Measurements from ENCODE around the gene HACD3. TPM values are rescaled to one million over a fixed set of nuclear protein-coding genes. Genes with fewer than 3 reads are reported as not detected.

Gene HACD3
- total and polyA plus RNA-seq, 3 donors from 2014 or later, result 37.5 to 70.6 (median 38.6) TPM

GRCh38 chr15:65579762-65580161 lies 49.5 kb downstream of the HACD3 start:
- H3K4me3 ChIP-seq, result no peak overlapping the region
- 85% methylated on average over 3 of the region's 3 CpGs for WGBS, 2 donors
- H3K4me1 ChIP-seq, result peaks cover 19% of the 10 kb centered on the region
- no peaks in the 10 kb centered on the region for H3K36me3 ChIP-seq (ENCODE audit: low read depth, missing control alignments)
- H3K27me3 ChIP-seq, result no peaks in the 10 kb centered on the region
- no peak for TF ChIP-seq POLR2A (IDR thresholded peaks at IDR 0.05)
- no peak for TF ChIP-seq CTCF (IDR thresholded peaks at IDR 0.05)
- intact Hi-C loops (cut with DNase I; ENCODE audit: low total_unique reads), result no loop called here
- DNase-seq, result no peak
- H3K27ac ChIP-seq, result no peak overlapping the region
- no peaks in the 10 kb centered on the region for H3K9me3 ChIP-seq

GRCh38 chr15:65580287-65580686 lies 50.0 kb downstream of the HACD3 start:
- Histone ChIP-seq H3K27me3 (no peaks in the 10 kb centered on the region), H3K4me1 (peaks cover 19% of the 10 kb centered on the region), H3K27ac (no peak overlapping the region), H3K4me3 (no peak overlapping the region), H3K36me3 (ENCODE audit: low read depth, missing control alignments) (no peaks in the 10 kb centered on the region), H3K9me3 (no peaks in the 10 kb centered on the region)
- DNase-seq, result no peak
- intact Hi-C loops (cut with DNase I; ENCODE audit: low total_unique reads), result no loop called here
- no peak for TF ChIP-seq CTCF (IDR thresholded peaks at IDR 0.05)
- no peak for TF ChIP-seq POLR2A (IDR thresholded peaks at IDR 0.05)

GRCh38 chr15:65583701-65584100 lies 53.4 kb downstream of the HACD3 start:
- no peaks in the 10 kb centered on the region for H3K4me1 ChIP-seq
- DNase-seq, result no peak
- no peak overlapping the region for H3K27ac ChIP-seq
- H3K36me3 ChIP-seq (ENCODE audit: low read depth, missing control alignments), result no peaks in the 10 kb centered on the region
- intact Hi-C loops (cut with DNase I; ENCODE audit: low total_unique reads), result no loop called here
- no peak overlapping the region for H3K4me3 ChIP-seq
- WGBS, 2 donors, result 33 to 43% methylated on average over 1 of the region's 1 CpG
- no peaks in the 10 kb centered on the region for H3K27me3 ChIP-seq
- H3K9me3 ChIP-seq, result no peaks in the 10 kb centered on the region
- TF ChIP-seq POLR2A (IDR thresholded peaks at IDR 0.05) (no peak), CTCF (IDR thresholded peaks at IDR 0.05) (no peak)

- no peaks in the 10 kb centered on the region for H3K9me3 ChIP-seq
- H3K27ac ChIP-seq, result no peak overlapping the region
- H3K4me3 ChIP-seq, result no peak overlapping the region
- TF ChIP-seq CTCF (IDR thresholded peaks at IDR 0.05), result no peak
- H3K36me3 ChIP-seq (ENCODE audit: low read depth, missing control alignments), result no peaks in the 10 kb centered on the region
- H3K4me1 ChIP-seq, result no peaks in the 10 kb centered on the region
- intact Hi-C loops (cut with DNase I; ENCODE audit: low total_unique reads), result no loop called here
- DNase-seq, result no peak
- H3K27me3 ChIP-seq, result no peaks in the 10 kb centered on the region
Measured at GRCh38 chr15:65584241-65584640, 54.0 kb downstream of the HACD3 start.

GRCh38 chr15:65587094-65587493 lies 56.8 kb downstream of the HACD3 start:
- WGBS, 2 donors, result 91 to 93% methylated on average over 1 of the region's 1 CpG
- no peaks in the 10 kb centered on the region for H3K27me3 ChIP-seq
- no peak overlapping the region for H3K4me3 ChIP-seq
- H3K27ac ChIP-seq, result no peak overlapping the region
- no peaks in the 10 kb centered on the region for H3K36me3 ChIP-seq (ENCODE audit: low read depth, missing control alignments)
- H3K9me3 ChIP-seq, result no peaks in the 10 kb centered on the region
- intact Hi-C loops (cut with DNase I; ENCODE audit: low total_unique reads), result no loop called here
- DNase-seq, result no peak
- no peaks in the 10 kb centered on the region for H3K4me1 ChIP-seq
- TF ChIP-seq POLR2A (IDR thresholded peaks at IDR 0.05) (no peak), CTCF (IDR thresholded peaks at IDR 0.05) (no peak)

Measured in testis (tissue), 3 donors.